GM19467 (cell line): Measurements from ENCODE around the gene MPRIP.

Experiments used
- ATAC-seq: cut with Tn5 transposase; IDR thresholded peaks from one replicate; pipeline ENCODE4 v1.9.1; 2021; ENCODE audit warnings: mild to moderate bottlenecking, moderate library complexity; ENCODE audit not compliant: unreplicated experiment

Gene MPRIP

DNA sequence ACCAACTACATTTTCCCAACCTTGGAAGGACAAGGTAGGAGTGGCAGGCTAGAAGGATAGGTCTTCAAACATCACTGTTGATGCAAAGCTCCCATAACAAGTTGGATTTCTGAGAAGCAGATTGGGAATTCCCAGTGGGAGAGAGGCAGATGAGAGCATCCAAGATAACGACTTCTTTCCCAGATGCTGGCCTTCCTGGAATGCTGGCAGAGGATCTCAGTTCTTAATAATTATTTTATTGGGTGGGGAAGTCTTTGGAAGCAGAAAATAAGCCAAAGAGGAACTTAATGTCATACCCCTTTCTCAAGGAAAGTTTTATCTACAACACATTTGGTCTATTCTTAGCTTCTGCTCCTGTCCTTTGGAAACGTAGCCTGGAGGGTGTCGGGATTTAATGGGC, 64.5 kb downstream of the MPRIP start:
- no peak for ATAC-seq

DNA sequence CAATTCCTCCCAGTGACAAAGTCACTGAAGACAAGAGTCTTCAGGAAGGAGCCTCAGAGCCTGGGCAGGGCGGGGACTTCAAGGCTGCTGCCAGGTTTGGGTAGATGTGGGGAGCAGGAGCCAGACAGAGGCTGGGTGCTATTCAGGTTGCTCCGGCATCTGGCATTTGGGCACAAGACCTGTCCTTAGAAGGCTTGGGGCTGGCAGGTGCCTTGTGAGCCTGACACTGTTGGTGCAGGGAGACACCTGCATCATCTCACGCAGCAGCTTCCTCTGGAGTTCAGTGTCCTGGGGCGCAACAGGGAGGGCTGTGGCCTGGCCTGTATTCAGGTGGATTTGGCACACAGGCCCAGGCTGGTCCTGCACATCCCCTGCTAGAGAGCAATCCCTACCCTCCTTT, 65.0 kb downstream of the MPRIP start:
- ATAC-seq = no peak

DNA sequence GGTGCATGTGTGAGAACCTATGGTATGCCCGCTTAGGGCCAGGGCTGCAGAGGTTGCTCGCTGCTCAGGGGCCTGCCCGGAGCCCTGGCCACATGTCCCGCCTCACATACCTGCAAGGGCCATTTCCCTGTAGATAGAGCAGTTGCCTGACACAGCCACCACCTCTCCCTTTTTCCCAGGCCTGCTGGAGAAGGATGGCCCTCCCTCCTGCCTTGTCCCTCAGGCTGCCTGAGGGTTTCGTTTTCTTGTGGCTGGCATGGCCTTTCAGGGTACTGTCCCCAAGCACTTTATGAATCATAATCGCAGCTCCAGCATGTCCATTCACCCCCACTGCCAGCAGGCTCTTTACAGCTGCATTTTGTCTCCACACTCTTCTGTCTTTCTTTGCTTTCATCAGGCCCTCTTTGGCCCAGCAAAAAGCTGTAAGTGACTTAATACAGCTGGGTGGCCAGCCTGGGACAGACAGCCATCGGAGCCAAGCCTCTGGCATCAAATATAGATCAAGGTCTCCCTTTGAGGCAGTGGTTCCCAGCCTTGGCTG, 65.7 kb downstream of the MPRIP start:
- ATAC-seq = no peak

DNA sequence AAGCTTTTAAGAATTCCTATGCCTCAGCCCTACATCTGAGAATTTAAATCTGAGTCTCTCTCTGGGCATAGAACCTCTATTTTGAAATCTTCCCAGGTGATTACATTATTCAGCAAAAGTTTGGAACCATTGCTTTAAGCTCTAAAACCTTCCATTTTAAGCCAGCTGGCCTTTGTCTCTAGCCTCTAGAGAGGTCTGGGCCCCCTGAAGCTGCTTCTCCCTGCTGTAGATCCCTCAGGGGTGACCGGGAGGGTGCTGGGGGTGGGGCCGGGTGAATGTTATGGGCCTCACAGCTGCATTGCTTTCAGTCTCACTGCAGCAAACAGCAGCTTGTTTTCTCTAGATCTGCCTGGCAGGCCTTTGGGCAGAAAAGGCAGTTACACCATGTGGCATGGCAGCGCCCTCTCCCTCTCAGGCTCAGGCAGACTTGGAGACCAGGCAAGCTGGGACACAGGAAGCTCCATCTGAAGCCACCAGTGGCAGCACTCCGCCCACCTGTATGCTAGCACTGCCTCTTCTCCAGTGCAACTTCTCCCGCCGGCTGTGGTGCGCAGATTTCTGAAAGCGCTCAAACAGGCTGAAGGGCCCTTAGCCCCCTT, 66.3 kb downstream of the MPRIP start:
- ATAC-seq = no peak

DNA sequence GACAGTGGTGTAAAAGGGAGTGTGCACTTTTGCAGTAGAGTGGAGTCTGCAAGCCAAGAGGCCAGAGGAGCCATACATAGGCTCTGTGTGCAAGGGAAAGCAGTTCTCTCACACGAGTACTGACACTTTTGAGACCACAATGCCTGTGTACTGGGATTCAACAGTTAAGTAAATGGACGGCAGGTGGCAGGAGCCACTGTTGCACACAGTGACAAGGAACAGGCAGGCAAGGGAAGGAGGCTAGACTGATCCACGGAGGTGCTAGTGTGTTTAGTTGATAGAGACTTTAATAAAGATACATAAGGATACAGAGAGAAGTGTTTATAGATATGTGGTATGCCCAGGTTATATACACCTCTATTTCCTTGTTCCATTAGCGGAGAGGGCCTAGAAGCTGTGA, 67.0 kb downstream of the MPRIP start:
- ATAC-seq = no peak

DNA sequence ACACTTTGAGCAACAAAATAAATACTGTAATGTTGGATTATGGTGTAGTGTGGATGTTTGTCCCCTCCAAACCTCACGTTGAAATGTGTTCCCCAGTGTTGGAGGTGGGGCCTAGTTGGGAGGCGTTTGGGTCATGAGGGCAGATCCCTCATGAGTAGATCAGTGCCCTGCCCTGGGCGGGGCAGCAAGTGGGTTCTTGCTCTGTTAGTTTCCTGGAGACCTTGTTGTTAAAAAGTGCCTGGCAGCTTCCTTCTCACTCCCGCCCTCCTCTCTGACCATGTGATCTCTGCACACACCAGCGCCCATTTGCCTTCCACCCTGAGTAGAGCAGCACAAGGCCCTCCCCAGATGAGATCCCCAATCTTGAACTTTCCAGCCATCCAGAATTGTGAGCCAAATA, 67.7 kb downstream of the MPRIP start:
- ATAC-seq = no peak

DNA sequence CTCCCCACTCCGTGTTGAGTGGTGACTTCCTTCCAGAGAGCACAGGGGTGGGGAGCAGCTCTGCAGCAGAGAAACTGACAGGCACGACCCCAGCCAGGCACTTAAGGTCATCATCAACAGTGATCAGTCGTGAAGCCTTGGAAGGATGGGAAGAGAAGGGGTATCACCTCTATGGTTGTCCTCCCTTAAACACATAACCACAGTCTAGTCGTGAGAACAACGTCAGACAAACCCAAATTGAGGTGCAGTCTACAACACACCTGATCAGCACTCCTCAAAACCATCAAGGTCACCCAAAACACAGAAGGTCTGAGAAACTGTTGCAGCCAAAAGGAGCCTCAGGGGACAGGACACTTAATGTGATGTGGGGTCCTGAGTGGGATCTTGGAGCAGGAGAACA, 68.3 kb downstream of the MPRIP start:
- no peak for ATAC-seq

DNA sequence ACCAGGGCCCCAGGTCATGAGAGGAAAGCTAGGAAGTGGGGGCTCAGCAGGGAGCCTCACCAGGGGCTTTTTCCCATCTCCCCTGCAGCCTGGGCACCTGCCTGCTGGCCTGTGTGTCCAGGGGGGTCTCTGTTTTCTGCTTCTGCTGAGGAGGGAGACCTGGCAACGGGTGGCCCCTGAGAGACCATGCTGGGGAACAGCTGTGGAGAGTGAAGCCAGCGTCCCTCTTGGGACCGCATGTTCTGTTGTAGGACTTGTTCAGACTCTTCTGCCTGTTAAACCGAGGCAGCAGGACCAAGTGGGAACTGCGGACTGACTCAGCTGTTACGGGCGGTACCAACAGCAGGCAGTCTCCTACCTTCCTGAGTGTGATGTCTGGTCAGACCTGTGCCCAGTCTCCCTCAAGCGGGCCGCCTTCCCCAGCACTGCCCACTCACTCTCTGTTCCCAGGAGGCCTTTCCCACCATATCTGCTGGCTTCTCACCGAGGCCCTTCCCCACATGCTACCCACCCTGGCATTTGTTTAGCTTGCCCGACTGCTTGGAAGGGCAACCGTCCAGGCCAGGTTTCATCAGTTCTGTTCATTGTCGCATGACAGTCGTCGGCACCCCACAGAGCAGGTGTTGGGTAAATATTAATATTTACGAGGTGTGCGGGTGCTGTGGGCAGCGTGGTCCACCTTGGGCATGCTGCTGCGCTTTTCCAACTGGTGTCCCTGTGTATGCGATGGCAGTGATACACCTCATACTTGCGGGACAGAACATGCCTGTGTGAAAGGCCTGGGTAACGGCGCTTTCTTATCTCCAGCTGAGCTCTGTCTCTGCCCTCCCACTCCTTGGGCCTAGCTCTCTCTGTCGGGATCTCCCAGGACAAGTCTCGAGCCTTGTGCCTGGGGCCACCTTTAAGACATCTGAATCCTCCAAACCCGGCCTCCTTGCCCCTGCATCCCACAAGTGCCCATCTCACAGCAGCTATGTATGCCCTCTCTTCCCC, 69.4 kb downstream of the MPRIP start:
- no peak for ATAC-seq

DNA sequence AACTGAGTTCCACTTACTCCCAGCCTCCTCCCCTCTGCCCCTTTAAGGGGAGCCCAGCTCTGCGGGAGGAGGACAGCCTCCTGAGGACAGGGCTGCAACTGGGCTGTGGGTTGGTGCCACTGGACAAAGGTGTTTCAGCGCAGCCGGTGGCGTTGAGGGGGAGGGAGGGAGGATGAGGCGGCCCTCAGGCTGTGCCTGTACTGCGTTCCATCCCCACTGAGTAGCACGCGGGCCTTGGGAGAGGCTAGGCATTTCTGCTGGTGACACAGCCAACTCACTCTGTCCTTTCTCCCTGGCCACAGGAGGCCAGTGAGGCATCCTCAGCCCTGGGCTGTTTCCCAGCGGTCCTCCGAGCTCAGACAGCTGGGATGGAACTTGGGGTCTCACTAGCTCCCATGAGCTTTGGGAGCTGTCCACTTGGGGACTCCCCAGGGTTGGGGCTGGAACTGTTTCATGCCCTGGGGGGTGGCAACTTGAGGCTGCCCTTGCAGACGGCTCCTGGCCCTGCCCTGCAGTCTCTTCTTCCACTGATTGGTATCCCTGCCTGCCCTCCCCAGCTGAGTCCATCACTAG, 70.5 kb downstream of the MPRIP start:
- ATAC-seq = no peak

DNA sequence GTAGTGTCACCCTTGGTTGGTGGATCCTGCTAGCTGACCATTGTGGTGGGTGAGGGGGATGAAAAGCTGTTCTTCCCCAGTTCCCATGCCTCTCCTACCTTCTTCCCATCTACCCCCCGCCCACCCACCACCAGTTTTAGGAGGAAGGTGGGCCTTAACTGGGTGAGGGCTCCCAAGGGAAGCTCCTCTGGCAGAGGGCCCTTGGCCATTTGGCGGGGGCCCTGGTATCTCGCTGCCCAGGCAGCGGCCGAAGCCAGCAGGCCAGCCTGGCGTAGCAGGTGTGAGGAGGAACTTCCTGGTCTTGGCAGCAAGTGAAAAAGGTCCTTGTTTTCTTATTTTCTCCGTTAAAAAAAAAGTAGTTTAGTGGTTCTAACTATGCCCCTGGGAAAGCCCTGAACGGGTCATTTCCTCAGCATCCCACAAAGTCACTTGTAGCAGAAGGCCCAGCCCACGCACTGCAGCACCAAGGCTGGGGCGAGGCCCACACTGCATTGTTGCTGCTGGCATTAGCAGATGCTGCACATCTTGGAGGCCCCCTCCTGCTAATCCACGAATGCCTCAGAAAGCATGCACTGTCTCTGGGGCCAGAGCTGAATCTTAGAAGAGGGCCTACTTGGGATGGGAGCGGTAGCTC, 72.5 kb downstream of the MPRIP start:
- ATAC-seq = no peak

DNA sequence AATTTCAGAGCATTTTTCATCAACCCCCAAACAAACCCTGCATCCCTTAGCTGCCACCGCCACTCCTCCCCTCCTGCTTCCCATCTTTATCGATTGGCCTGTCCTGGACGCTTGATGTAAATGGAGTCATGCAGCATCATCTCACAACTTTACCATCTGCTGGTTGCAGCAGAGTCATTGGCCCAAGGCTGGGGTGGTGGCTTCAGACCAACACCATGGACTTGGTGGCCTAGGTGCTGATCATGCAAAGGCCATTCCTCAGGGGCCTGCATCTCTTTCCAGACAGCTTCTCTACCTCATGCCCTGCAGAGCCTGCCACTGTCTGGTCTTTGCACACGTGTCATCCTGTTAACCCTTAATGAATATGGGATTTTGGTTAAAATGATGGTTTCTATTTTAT, 73.4 kb downstream of the MPRIP start:
- no peak for ATAC-seq

DNA sequence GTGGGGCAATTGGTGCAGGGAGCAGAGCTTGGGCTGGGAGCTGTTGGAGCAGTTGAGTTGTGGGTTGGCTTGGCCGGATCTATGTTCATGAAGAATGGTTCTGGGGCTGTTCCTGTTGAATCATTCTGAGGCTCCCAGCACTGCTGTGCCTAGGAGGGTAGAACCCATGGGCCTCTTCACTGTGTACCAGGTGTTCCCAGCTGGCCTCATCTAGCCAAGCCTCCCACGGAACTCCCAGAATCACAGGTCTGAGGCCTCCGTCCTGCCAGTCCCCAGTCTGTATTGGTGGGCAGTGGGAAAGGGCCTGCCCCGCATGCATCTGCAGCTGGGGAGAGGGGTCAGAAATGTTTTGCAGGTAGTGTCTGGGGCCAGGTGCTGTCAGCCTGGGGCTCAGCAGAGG, 74.1 kb downstream of the MPRIP start:
- ATAC-seq = no peak

DNA sequence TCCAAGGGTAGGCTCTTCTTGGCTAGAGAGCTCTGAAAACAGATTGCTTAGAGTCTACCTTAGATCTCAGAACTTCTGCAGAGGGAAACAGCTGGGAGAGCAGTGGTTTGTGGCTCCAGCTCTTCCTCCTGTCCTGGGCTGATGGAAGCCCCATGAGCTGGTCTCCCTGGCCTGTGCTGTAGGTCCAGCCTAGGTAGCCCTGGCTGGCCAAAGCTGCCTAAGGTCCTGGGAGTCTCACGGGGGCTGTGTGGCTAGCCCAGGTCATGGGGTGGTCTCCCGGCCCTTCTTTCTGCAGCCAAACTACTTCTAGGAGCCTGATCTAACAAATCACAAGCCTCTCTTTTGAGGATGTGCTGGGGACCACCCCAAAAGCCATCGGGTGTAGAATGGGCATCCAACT, 75.7 kb downstream of the MPRIP start:
- ATAC-seq = no peak

DNA sequence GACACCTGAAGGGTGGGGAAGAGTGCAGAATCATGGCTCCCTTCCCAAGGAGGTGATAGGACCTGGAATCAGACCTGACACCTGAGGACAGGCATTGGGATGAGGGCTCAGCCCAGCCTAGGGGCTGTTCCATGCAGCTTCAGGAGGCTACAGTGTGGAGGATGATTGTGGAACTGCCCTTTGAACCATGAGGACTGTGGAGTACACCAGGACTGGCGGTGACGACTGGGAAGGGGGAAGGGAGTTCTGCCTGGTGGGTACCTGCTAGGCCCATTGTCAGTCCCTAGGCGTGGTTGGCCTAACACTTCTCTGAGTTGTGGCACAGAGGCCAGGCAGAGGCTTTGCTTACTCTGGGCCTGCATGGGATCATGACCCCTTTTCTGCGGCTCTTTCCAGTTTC, 76.1 kb downstream of the MPRIP start:
- no peak for ATAC-seq

DNA sequence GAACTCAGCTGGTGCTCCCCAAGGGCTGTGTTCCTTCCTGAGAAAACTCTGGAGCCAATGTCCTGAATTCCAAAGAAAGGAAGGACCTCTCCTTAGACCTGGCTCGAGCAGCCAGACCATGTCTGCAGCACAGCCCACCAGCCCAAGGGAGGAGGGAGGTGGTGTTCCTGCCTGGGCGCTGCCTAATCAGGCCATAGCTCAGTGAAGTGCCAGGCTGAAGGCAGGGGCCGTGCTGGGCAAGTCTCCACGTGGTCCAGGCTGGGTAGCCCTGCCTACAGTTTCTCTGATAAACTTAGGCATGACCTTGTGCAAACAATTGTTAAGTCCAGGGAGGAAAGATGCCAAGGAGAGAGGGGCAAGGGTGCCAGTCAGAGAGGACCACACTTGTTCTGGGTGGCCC, 76.8 kb downstream of the MPRIP start:
- ATAC-seq = no peak

DNA sequence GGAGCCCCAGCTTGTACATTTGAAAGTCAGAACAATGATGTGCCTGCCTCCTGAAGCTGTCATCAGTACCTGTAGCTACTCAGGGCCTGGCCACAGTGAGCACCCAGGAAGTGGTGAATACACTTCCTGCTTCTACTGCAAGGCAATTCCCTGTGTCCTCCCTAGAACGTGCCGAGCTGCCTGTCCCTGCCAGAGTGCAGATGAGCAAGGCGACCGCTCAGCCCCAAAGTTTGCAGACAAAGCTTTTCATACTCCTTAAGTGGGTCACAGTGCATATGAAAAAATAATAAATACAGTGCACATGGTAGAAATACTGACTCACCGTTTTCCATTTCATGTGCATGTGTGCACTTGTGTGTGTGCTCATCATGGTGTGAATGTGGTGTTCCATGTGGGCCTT, 77.3 kb downstream of the MPRIP start:
- no peak for ATAC-seq

DNA sequence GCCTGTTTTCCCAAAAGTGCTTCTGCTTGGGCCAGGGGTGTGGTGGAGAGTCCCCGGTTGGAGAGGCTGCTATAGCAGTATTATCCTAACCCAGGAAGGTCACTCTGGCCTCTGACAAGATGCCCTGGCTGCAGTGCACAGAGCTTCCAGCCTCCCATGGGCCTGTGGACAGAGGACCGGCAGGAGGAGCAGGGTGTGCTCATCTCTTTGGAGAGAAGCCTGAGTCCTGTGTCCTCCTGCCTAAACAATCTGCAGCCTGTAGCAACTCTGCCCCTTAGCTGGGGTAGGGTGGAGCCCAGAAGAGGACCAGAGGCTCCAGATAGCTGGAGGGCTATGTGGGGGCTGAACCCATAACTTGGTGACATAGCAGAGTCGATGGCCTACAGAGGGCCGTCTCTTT, 78.0 kb downstream of the MPRIP start:
- ATAC-seq = no peak

DNA sequence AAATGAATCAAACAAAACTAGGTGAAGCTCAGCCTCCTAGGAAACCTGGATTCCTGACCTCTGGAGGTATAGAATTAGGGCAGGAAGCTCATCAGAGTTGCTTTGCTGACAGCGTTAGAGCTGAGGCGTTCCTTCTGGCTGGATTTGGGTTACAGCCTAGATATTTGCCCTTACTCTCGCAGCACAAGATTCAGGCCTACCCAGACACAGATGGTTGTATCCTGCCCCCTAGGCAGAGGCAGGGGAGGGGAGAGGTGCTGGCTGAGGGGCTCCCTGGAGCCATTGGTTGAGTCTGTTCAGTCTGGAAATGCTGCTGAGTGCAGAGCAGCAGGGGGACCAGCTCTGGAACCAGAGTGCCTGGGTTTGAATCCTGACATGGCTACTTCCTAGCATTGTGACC, 78.4 kb downstream of the MPRIP start:
- ATAC-seq = no peak

DNA sequence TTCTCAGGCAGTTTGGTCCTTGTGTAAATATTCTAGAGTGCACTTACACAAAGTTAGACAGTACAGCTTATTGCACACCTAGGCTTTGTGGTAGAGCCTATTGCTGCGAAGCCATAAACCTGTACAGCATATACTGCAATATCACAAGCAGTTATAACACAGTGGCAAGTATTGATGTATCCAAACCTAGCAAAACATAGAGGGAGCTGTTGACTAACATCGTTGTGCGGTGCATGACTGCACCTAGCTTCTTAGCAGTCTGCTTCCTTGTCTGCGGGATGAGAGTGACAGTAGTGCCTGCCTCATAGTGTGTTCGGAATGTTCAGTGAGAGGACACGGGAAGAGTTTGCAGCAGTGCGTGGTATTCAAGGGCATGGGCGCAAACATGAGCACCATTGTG, 78.9 kb downstream of the MPRIP start:
- no peak for ATAC-seq

DNA sequence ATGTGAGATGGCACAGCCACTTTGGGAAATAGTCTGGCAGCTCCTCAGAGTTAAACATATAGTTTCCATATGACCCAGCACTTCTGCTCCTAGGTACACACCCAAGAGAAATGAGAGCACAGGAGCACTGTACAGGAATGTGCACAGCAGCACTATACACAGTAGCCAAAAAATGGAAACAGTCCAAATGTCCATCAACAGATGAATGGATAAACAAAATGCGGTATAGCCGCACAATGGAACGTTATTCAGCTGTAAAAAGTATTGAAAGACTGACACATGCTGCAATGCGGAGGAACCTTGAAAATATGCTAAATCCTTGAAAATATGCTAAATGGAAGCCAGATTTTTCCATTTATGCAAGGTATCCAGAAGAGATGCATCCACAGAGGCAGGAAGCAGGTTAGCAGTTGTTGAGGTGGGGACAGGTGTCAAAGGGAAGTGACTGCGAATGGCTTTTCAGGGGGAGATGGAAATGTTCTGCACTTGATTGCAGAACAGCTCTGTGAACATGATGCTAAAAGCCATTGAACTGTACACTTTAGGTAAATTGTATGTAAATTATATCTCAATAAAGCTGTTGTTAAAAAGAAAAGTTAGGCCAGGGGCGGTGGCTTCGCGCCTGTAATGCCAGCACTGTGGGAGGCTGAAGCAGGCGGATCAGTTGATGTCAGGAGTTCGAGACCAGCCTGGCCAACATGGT, 80.7 kb downstream of the MPRIP start:
- ATAC-seq = no peak

DNA sequence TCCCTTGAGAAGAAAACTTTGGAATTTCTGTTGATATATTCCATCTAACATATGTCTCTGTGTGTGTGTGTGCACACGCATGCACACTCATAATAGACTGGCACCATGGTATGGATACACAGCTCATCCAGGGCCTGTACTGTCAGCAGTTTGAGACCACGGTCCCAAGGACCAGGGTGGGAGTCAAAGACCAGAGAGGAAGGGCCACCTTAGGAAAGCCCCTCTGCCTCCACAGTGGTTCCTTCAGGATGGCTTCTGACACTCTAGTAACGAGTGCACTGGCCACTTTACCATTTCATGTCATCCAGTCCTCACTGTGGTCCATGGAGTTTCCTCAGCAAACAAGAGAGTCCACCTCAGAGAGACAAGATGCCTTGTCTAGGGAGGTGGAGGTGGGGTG, 82.1 kb downstream of the MPRIP start:
- ATAC-seq = no peak
